ENCODE results near the gene PJA2. TPM values are rescaled to one million over a fixed set of nuclear protein-coding genes. Genes with fewer than 3 reads are reported as not detected.

PJA2 gene
- total RNA-seq = 47.0 and 51.6 TPM in 2 replicates

GRCh38 chr5:109409844-109410388 lies at the start of gene PJA2:
Gene PJA2 (minus strand): TSS chr5:109409974. CDS start chr5:109383433, 26,541 bp downstream.

All from myometrial cell (primary cell).